Heart left ventricle (tissue), 16 donors: Measurements from ENCODE around the gene ENDOD1. TPM values are rescaled to one million over a fixed set of nuclear protein-coding genes. Genes with fewer than 3 reads are reported as not detected.

ENCODE experiments used
- ATAC-seq, 4 donors: fragments of 200-7000 bp; cut with Tn5 transposase; one replicate each; pipeline ENCODE4 v1.9.1; 2020 to 2022; ENCODE audit warnings: moderate library complexity in 4 of 4, mild to moderate bottlenecking in 3 of 4, moderate number of reproducible peaks in 1 of 4
- DNase-seq, 5 donors: peaks; one replicate each; pipeline ENCODE4 v3.0.0-alpha.2; 2020
- H3K27ac ChIP-seq, 12 donors: fragments of 200-600 bp; sonication (generic) in 4 of 12; one replicate each; pipeline versions ENCODE4 v1.5.0 to v1.8.0; 2016 to 2022; ENCODE audit warnings: mild to moderate bottlenecking in 2 of 12
- H3K27me3 ChIP-seq, 9 donors: fragments of 200-600 bp; sonication (generic) in 2 of 9; one replicate each; pipeline versions ENCODE4 v1.5.1 to v1.8.0; 2016 to 2022; ENCODE audit warnings: mild to moderate bottlenecking in 3 of 9
- H3K36me3 ChIP-seq, 9 donors: fragments of 200-600 bp; sonication (generic) in 2 of 9; one replicate each; pipeline versions ENCODE4 v1.5.0 to v1.8.0; 2018 to 2022; ENCODE audit warnings: mild to moderate bottlenecking in 2 of 9
- H3K4me1 ChIP-seq, 12 donors: fragments of 200-600 bp; sonication (generic) in 4 of 12; one replicate each; pipeline versions ENCODE4 v1.5.0 to v1.8.0; 2016 to 2022; ENCODE audit warnings: mild to moderate bottlenecking in 3 of 12
- H3K4me3 ChIP-seq, 12 donors: fragments of 200-600 bp; sonication (generic) in 4 of 12; one replicate each; pipeline versions ENCODE4 v1.5.0 to v1.8.0; 2017 to 2022; ENCODE audit warnings: mild to moderate bottlenecking in 9 of 12, moderate library complexity in 4 of 12
- H3K9me3 ChIP-seq, 12 donors: fragments of 200-600 bp; sonication (generic) in 4 of 12; one replicate each; pipeline versions ENCODE4 v1.5.0 to v1.8.0; 2016 to 2022; ENCODE audit warnings: mild to moderate bottlenecking in 1 of 12
- CTCF ChIP-seq, 12 donors: fragments of 200-600 bp; sonication (generic) in 4 of 12; IDR thresholded peaks; one replicate each; pipeline versions ENCODE4 v1.5.0 to v1.8.0; 2018 to 2022; ENCODE audit warnings: antibody characterized with exemption in 12 of 12, mild to moderate bottlenecking in 5 of 12
- POLR2A ChIP-seq, 2 donors: fragments of 450-650 bp; IDR thresholded peaks; one replicate each; pipeline ENCODE4 v1.6.1; 2017; ENCODE audit warnings: antibody characterized with exemption in 2 of 2, mild to moderate bottlenecking in 2 of 2, moderate library complexity in 2 of 2
- WGBS, 4 donors: extraction: QIAGEN DNeasy Blood & Tissue Kit in 2 of 4; methylation state at CpG; one replicate each; pipeline versions ENCODE4 v1.1.5 to v1.1.7; 2013 to 2018; 5-methylcytosine and 5-hydroxymethylcytosine counted together
- intact Hi-C, 10 donors: fragments of 100-400 bp; cut with DNase I; formaldehyde crosslinking; loops; one replicate each; pipeline versions ENCODE4 v1.11.1 to v1.14.2; 2022
- long read RNA-seq, 3 donors: library from polyadenylated mRNA; unstranded; transcript quantifications; one replicate each; pipeline ENCODE4 v2.0.0, GENCODE V29; 2020 to 2021
- polyA plus RNA-seq, 2 donors: library from polyadenylated mRNA; stranded (reverse); fragments of 200-250 nt; gene quantifications; one replicate each; pipeline ENCODE4 v1.2.3, GENCODE V29; 2013
- total RNA-seq, 9 donors: library from RNA; depleted of rRNA in 2 of 9; stranded (reverse); fragments of >200 nt in 2 of 9; fragmentation: NEBNext Ultra II Directional in 3 of 9; extraction: Animal tissue kit (Norgen Biotek cat#: 25700) in 3 of 9; gene quantifications; one replicate each; pipeline versions ENCODE4 v1.1.0 to v1.2.4, GENCODE V29; 2016 to 2023
- donor health status: ischemic (EF 13 %, LVEDD 7.1; RV severe dilation, severe dysfunction).
- donor health status: healthy with polysubstance abuse.
- donor health status: DM: no; HTN: yes; CAD: no.
- donor health status: DM: no; HTN: no; CAD: no.
- donor health status: ischemic (EF 25% LVEDD 6.9; RV normal size, moderate dysfunction).
- donor health status: ischemic (EF 25% LVEDD 5.7; RV mildly dilated, moderate dysfunction).
- donor health status: healthy.
- donor health status: DM: yes; HTN: yes; CAD: no.
- donor health status: ischemic (EF 35%, LVEDD 5.7; RV mildly dilated, moderate dysfunction).
- donor health status: nonischemic (EF 11% LVEDD 7.7; RV severe dilation, severe dysfunction).
- donor health status: DM: yes; HTN: yes; CAD: no.
- donor health status: PGD.
- donor health status: ischemic (EF 29% LVEDD 5.4; RV normal size, mild dysfunction).
- donor health status: nonischemic (EF 23%, LVEDD 6.1; RV moderate dilation, normal function).

ENDOD1 gene
- 10 to 100 TPM in 8 of 9 donors, 1 to 10 TPM in 1; 9.7 to 28.5 (median 12.9) TPM for total RNA-seq
- 10 to 100 TPM in 1 of 2 donors, 1 to 10 TPM in 1; 4.0 to 11.6 TPM for polyA plus RNA-seq
- long read RNA-seq, donor 1, full-length matches to known transcripts: 18 of 21 reads
- long read RNA-seq, donor 1, partial matches to known transcripts: 3 of 21 reads
- long read RNA-seq, donor 1, other reads (novel, unspliced or antisense): 0 of 21 reads
- long read RNA-seq, donor 2, full-length matches to known transcripts: 32 of 34 reads
- long read RNA-seq, donor 2, partial matches to known transcripts: 0 of 34 reads
- long read RNA-seq, donor 2, other reads (novel, unspliced or antisense): 2 of 34 reads
- long read RNA-seq, donor 3, full-length matches to known transcripts: 15 of 16 reads
- long read RNA-seq, donor 3, partial matches to known transcripts: 0 of 16 reads
- long read RNA-seq, donor 3, other reads (novel, unspliced or antisense): 1 of 16 reads

GRCh38 chr11:95089620-95090542 lies at the start of gene ENDOD1:
Gene ENDOD1 (plus strand): TSS chr11:95089846. CDS start chr11:95089928, 82 bp downstream.
- intact Hi-C loops: loop anchor here in 6 of 10 donors (1.0 to 10.0 kb wide), 8 partner anchors 15 to 675 kb away; no protein-coding TSS in a partner anchor
- DNase-seq (peak; percentile 88 to 94 (median 88)), ATAC-seq (peak; percentile 94 to 99 (median 97))
- H3K27me3 ChIP-seq: no peaks in the 10 kb centered on the region
- WGBS, 4 donors: 0 to 1% (median 0%) methylated on average over 48 to 106 of the region's 106 CpGs
- H3K4me3 ChIP-seq: peak within 1 kb of the TSS; percentile 77 to 96 (median 92)
- H3K27ac ChIP-seq: peak within 1 kb of the TSS; percentile 63 to 98 (median 93)
- H3K36me3 ChIP-seq: no peaks in the 10 kb centered on the region
- H3K4me1 ChIP-seq: peaks cover 0 to 40% (median 22%) of the 10 kb centered on the region in 12 donors
- TF ChIP-seq CTCF (IDR thresholded peaks at IDR 0.05): peak in 3 of 12 donors; percentile 10 to 29 (median 10)
- TF ChIP-seq POLR2A (IDR thresholded peaks at IDR 0.05): peak in 1 of 2 donors; percentile 73
- H3K9me3 ChIP-seq: no peaks in the 10 kb centered on the region

- intact Hi-C loops: no loop called here
- Histone ChIP-seq H3K27me3 (peaks cover 4 to 38% (median 10%) of the 10 kb centered on the region in 9 donors), H3K27ac (no peak overlapping the region), H3K4me3 (no peak overlapping the region), H3K36me3 (no peaks in the 10 kb centered on the region), H3K9me3 (no peaks in the 10 kb centered on the region), H3K4me1 (no peaks in the 10 kb centered on the region)
- DNase-seq (no peak), ATAC-seq (no peak)
- TF ChIP-seq POLR2A (IDR thresholded peaks at IDR 0.05): no peak
- no peak for TF ChIP-seq CTCF (IDR thresholded peaks at IDR 0.05)
- WGBS, 4 donors: 91 to 100% (median 95%) methylated on average over 1 of the region's 1 CpG
These were observed 47.4 kb upstream of the ENDOD1 start for GRCh38 chr11:95042239-95042638.

- WGBS, 4 donors: 79 to 91% (median 85%) methylated on average over 3 of the region's 3 CpGs
- TF ChIP-seq CTCF (IDR thresholded peaks at IDR 0.05) (no peak), POLR2A (IDR thresholded peaks at IDR 0.05) (no peak)
- intact Hi-C loops: no loop called here
- H3K4me3 ChIP-seq: no peak overlapping the region
- ATAC-seq (no peak), DNase-seq (no peak)
- H3K27me3 ChIP-seq: peaks cover 0 to 31% (median 5%) of the 10 kb centered on the region in 9 donors
- H3K27ac ChIP-seq: no peak overlapping the region
- H3K9me3 ChIP-seq: no peaks in the 10 kb centered on the region
- H3K36me3 ChIP-seq: no peaks in the 10 kb centered on the region
- H3K4me1 ChIP-seq: no peaks in the 10 kb centered on the region
These were observed 46.7 kb upstream of the ENDOD1 start for GRCh38 chr11:95042906-95043305.
